PC-3 (cell line): ENCODE data around the gene IP6K1.
"Not testable (repeated sequence)": the region's sequence is repeated elsewhere in the genome, so short reads cannot be mapped to it uniquely, and the experiment has no call there.

Source experiments
- CTCF ChIP-seq: fragments of 300-600 bp; sonication (generic); conservative IDR thresholded peaks from 2 replicates; pipeline ENCODE4 v1.5.1; 2017; ENCODE audit warnings: antibody characterized with exemption, low read depth, mild to moderate bottlenecking, low read length
- EZH2 ChIP-seq: fragments of 300-600 bp; sonication (generic); IDR thresholded peaks from one replicate; pipeline ENCODE4 v1.6.1; 2017; ENCODE audit warnings: antibody characterized with exemption, mild to moderate bottlenecking, low read length; ENCODE audit not compliant: unreplicated experiment

GRCh38 chr3:49685846-49686245 lies 100.5 kb downstream of the IP6K1 start:
- not testable (repeated sequence) for TF ChIP-seq CTCF, EZH2
